ENCODE results near the gene HNRNPCL2.
"Not testable (repeated sequence)": the region's sequence is repeated elsewhere in the genome, so short reads cannot be mapped to it uniquely, and the experiment has no call there.

Gene HNRNPCL2

GRCh38 chr1:13116754-13117153, at the start of gene HNRNPCL2:
HNRNPCL2 (minus strand) TSS chr1:13116854; CDS start chr1:13116400, 454 bp downstream.
- not testable (repeated sequence) for DNase-seq

DNA sequence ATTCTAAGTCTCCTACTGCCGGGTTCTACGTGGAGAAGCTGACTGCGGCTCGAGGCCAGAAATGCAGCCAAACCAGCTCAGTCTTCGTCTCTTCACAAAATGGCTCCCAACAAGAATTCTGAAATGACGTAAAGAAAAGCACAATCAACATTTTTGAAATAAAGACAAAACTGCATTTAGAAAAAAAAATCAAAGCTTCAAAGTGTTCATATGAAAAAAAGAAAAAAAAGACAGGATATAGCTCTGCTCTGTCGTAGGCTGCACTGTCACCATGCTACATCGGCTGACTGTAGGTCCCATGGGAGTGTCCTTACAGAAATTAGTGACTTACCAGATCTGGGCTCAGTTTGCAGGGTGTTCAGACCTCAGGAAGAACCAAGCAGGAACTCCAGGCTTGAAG, 48.9 kb upstream of the HNRNPCL2 start, which contains the start of gene HNRNPCL4:
Gene HNRNPCL4, minus strand, starts transcription at position 101 of the 400 bp plus-strand sequence. CDS start 164 bp downstream, outside the sequence.
- DNase-seq, result not testable (repeated sequence)

DNA sequence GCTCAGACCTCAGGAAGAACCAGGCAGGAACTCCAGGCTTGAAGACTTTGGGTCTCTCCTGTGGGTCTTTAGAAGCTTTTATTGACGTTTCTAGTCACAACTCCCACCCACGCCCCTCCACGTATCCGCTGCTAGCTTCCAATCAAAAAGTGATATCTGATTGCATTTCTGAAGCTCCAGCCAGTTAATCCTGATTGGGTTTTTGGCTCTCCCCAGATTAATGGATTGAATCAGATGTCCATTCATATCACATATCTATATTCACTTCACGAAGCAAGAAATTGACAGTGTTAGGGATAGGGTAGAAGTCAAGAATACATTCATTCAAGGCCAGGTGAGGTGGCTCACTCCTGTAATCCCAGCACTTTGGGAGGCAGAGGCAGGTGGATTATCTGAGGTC, 39.3 kb upstream of the HNRNPCL2 start, which contains the start of gene PRAMEF26:
Gene PRAMEF26, minus strand, starts transcription at position 101 of the 400 bp plus-strand sequence. CDS start 2,914 bp downstream, outside the sequence.
- DNase-seq, result not testable (repeated sequence)

GRCh38 chr1:13070474-13070873, 46.2 kb downstream of the HNRNPCL2 start, which contains the start of gene PRAMEF25:
PRAMEF25 (plus strand) TSS chr1:13070774; CDS start chr1:13073694, 2,920 bp downstream.
- DNase-seq, result not testable (repeated sequence)

Measured in NCI-H510A (cell line).